Gastroesophageal sphincter (tissue), 3 donors: ENCODE data around the gene EHMT1.

Experiments
- CTCF ChIP-seq, 4 experiments: fragments of 200-600 bp in 2 of 4; fragments of 450-650 bp in 2 of 4; sonication (generic) in 1 of 4; IDR thresholded peaks; one replicate each; pipeline ENCODE4 v1.5.1; 2017 to 2019; ENCODE audit warnings: antibody characterized with exemption in 4 of 4, mild to moderate bottlenecking in 2 of 4, moderate library complexity in 2 of 4
- EP300 ChIP-seq: sonication (generic); formaldehyde crosslinking; IDR thresholded peaks from one replicate; pipeline ENCODE4 v1.6.1; 2017; ENCODE audit warnings: antibody characterized with exemption, mild to moderate bottlenecking
- POLR2A ChIP-seq, 2 donors: fragments of 450-650 bp; IDR thresholded peaks; one replicate each; pipeline ENCODE4 v1.6.1; 2017; ENCODE audit warnings: antibody characterized with exemption in 2 of 2, mild to moderate bottlenecking in 2 of 2, moderate library complexity in 1 of 2
- POLR2AphosphoS5 ChIP-seq: sonication (generic); formaldehyde crosslinking; IDR thresholded peaks from one replicate; pipeline ENCODE4 v1.6.1; 2017; ENCODE audit warnings: antibody characterized with exemption

GRCh38 chr9:137881591-137882505 lies 263.0 kb downstream of the EHMT1 start:
- TF ChIP-seq CTCF (IDR thresholded peaks at IDR 0.05) (no peak), EP300 (no peak), POLR2A (IDR thresholded peaks at IDR 0.05) (no peak), POLR2AphosphoS5 (no peak)
